Measurements from ENCODE around the gene TIGD4.

DNA sequence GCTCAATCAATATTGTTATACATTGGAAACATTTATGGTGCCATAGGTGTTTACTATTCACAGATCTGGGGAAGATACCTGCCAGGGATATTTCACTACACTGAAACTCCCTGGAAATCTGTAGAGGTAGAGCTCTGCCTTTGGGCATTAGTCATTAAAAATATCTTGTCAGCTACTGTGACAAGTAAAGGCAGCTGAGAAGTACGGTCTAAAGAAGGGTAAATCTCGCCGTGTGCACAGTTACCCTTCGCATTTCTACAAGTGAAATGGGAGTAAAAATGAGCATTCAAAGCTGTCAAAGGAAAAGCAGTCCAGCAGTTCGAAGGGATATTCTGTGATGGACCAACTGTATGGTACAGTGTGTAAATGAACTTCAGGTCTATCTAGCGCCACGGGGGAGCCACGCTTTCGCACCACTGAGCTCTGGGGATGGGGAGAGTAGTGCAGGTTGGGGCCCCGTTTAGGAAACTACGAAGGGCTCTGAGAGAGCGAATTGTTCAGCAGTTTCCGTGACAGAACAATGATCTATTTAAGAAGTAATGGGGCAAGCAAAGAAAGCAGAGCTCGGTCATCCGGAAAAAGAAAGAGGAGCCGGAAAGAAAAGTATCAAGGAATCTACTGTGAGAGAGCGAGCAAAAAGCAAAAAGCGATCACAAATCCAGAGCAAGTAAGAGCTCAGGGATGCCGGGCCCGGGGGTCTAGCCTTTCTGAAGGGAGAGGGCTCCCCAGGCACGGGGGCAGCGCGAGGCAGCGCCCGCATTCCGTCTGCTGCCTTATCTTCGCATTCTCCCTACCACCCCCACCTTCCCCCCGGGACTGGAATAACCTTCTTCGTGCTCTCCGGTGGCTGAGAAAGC lies 646 bp downstream of the TIGD4 start:
- TF ChIP-seq, protein P1, sequence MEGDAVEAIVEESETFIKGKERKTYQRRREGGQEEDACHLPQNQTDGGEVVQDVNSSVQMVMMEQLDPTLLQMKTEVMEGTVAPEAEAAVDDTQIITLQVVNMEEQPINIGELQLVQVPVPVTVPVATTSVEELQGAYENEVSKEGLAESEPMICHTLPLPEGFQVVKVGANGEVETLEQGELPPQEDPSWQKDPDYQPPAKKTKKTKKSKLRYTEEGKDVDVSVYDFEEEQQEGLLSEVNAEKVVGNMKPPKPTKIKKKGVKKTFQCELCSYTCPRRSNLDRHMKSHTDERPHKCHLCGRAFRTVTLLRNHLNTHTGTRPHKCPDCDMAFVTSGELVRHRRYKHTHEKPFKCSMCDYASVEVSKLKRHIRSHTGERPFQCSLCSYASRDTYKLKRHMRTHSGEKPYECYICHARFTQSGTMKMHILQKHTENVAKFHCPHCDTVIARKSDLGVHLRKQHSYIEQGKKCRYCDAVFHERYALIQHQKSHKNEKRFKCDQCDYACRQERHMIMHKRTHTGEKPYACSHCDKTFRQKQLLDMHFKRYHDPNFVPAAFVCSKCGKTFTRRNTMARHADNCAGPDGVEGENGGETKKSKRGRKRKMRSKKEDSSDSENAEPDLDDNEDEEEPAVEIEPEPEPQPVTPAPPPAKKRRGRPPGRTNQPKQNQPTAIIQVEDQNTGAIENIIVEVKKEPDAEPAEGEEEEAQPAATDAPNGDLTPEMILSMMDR (IDR thresholded peaks at IDR 0.05), result no peak
- no peak for TF ChIP-seq ZFX (IDR thresholded peaks at IDR 0.05; ENCODE audit: borderline replicate concordance)

All from 22Rv1 (cell line).